HG02973 (cell line): Measurements from ENCODE around the gene PRDX5.
"Not testable (repeated sequence)": the region's sequence is repeated elsewhere in the genome, so short reads cannot be mapped to it uniquely, and the experiment has no call there.

ENCODE experiments used
- ATAC-seq: cut with Tn5 transposase; IDR thresholded peaks from one replicate; pipeline ENCODE4 v1.9.1; 2021; ENCODE audit warnings: moderate library complexity; ENCODE audit not compliant: unreplicated experiment

The PRDX5 gene

GRCh38 chr11:64323373-64323772 is 5.5 kb downstream of the PRDX5 start:
- no peak for ATAC-seq

DNA sequence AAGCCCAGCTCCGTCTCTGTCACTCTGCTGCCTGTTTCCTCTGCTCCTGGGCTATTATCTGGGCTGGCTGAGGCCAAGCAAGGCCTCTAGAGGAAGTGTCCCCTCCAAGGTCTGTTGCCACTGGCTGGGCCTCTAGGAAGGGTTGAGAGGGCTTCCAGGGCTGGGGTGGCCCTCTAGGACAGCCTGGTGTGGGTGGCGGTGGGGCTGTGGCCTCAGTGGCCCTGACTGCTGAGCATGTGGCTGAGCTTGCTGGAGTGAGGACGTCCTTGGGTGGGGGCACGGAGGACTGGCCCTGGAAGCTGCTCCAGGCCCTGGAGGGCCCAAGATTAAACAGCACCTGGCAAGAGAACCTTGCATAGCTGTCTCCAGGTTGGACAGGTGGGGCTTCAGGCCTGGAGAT is 6.1 kb downstream of the PRDX5 start:
- not testable (repeated sequence) for ATAC-seq

- no peak for ATAC-seq
Observed at GRCh38 chr11:64324692-64325469, 7.0 kb downstream of the PRDX5 start.

DNA sequence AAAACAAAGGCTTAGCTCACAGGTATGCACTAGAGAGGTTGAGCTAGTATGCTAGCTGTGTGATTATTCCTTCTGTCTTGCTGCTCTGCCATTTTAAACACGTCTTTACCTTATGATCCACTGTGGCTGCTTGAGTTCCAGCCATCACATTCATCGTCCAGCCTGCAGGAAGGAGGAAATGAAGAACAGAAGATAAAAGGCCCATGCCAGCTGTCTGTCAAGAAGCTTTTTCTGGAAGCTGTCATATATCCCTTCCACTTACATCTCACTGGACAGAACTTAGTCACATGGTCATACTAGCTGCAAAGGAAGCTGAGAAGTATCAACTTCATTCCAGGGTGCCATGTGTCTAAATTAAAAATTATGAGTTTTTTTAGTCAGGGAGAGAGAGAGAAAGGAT is 9.5 kb downstream of the PRDX5 start:
- ATAC-seq = no peak

DNA sequence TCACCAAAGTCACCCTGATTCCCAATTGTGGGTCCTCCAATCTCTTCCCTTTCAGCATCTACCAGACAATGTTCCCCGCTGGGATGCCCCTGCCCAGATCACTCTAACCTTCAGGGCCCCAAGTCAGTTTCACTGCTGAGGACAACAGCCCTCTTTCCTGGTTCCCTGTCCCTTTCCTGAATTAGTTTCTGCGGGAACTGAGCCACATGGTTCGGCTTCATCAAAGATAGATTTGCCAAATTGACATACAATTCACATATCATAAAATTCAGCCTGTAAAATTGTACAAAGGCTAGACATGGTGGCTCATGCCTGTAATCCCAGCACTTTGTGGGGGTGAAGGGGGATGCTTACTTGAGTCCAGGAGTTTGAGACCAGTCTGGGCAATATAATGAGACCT is 10.1 kb downstream of the PRDX5 start:
- no peak for ATAC-seq

DNA sequence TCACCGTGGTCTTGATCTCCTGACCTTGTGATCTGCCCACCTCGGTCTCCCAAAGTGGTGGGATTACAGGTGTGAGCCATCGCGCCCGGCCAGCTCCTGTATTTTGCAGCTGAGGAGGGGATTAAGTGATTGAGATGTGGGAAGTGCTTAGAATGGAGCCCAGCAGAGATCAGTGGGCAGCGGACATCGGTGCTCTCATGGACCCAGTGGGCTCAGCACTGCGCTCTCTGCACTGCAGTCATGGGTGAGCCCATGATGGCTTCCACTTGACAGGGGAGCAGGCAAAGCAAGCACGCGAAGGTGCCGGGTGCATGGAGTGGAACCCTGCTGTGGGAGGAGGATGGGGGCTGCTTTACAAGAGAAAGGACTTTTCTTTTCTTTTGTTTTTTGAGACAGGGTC is 13.0 kb downstream of the PRDX5 start:
- ATAC-seq = no peak

GRCh38 chr11:64331569-64332371 is 13.8 kb downstream of the PRDX5 start:
- peak; percentile 48 for ATAC-seq

DNA sequence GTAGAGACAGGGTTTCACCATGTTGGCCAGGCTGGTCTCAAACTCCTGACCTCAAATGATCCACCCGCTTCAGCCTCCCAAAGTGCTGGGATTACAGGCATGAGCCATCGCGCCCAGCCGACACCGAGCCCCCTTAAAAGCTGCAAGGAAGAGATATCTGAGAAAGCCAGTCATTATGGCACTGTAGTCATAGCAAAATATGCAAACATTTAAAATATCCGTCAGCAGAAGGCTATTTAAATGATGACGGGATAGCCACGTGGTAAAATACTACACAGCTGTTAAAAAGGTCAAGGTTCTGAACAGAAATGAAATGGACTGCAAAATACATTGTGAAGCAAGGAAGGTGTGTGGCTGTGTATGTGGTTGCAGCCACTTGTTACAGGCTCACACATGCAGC is 15.6 kb downstream of the PRDX5 start:
- ATAC-seq = no peak

- ATAC-seq = peak; percentile 76
Observed at GRCh38 chr11:64334764-64335735, 17.1 kb downstream of the PRDX5 start.

- no peak for ATAC-seq
Observed at GRCh38 chr11:64337538-64338249, 19.8 kb downstream of the PRDX5 start.

DNA sequence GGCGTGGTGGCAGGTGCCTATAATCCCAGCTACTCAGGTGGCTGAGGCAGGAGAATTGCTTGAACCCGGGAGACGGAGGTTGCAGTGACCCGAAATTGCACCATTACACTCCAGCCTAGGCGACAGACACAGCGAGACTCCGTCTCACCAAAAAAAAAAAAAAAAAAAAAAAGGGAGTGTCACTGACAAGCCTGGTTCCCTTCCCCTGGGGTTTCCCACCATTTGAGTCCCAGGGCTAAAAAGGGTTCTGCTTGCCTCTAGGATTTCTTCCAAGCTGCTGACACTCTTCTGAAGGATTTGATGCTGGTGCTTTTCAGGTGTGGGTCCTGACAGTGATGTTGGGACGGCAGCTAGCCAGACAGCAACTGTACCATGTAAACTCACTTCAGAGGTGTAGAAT is 20.8 kb downstream of the PRDX5 start:
- ATAC-seq = no peak

- ATAC-seq = no peak
Observed at GRCh38 chr11:64339286-64339685, 21.4 kb downstream of the PRDX5 start.

GRCh38 chr11:64339754-64340408 is 22.0 kb downstream of the PRDX5 start, which contains the start of gene CCDC88B:
Gene CCDC88B (plus strand): TSS chr11:64340204. CDS start chr11:64340267, 63 bp downstream.
- peak; percentile 44 for ATAC-seq

DNA sequence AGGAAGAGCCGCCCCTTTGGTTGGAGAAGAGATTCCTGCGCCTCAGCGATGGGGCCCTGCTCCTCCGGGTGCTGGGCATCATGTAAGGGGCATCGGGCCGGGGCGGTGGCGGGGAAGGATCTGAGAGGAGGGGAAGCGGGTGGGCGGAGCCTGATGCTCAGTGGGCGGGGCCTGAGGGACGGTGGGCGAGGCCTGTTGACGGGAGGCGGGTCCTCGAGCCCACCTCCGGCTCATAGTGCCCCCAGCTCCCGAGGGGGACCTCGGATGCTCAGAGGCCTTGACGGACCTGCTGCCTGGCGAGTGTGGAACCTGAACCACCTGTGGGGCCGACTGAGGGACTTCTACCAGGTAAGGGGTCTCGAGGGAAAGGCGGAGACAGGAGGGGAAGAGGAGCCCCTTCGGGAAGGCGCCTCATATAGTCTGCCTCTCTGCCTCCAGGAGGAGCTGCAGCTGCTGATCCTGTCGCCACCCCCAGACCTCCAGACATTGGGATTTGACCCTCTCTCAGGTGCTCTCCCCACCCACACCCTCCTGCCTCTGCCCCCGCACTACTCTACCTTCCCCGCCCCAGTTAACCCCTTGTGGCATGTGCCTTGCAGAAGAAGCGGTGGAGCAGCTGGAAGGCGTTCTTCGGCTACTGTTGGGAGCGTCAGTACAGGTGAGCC is 22.9 kb downstream of the PRDX5 start:
- peak; percentile 29 for ATAC-seq

DNA sequence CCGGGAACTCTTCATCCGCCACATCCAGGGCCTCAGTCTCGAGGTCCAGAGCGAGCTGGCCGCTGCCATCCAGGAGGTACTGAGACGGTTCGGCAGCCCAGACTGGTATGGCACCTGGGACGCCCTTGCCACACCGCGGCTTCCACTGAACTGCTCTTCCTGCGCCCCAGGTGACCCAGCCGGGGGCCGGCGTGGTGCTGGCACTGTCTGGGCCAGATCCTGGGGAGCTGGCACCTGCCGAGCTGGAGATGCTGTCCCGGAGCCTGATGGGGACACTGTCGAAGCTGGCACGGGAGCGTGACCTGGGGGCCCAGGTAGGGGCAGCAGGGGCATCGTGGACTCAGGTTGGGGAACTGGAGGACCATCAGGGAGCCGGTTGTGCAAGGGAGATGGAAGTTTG is 23.5 kb downstream of the PRDX5 start:
- ATAC-seq = no peak

- peak; percentile 36 for ATAC-seq
Observed at GRCh38 chr11:64341851-64342791, 24.2 kb downstream of the PRDX5 start.

DNA sequence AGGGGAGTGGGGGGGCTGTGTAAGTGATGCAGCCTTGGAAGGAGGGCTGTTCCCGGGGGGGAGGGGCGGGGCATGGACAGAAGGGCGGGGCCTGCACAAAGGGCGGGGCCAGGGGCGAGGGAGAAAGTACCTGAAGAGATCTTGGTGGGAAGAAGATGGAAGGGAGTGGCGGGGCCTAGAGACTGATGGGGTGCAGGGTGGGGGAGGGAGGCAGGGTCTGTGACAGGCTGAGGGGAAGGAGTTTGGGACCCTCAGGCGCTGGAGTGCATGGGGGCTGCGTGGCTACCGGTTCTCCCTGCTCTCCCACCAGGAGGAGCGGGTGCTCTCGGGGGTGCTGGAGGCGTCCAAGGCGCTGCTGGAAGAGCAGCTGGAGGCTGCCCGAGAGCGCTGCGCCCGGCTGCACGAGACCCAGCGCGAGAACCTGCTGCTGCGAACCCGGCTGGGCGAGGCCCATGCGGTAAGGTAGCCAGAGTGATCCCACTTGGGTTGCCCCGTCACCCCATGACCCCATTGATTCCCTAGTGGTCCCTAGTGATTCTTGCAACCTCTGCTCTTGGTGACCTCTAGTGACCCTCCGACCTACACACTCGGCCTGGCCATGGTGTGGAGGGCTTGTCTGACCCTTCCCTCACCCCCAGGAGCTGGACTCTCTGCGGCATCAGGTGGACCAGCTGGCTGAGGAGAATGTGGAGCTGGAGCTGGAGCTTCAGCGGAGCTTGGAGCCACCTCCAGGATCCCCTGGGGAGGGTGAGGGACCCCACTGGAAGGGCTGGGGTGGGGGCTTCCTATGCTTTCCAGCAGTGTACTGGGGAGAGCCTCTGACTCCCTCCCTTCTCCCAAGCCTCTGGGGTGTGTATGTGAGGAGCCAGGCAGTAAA is 25.2 kb downstream of the PRDX5 start:
- no peak for ATAC-seq
